Measurements from ENCODE around the gene PPM1H.

DNA sequence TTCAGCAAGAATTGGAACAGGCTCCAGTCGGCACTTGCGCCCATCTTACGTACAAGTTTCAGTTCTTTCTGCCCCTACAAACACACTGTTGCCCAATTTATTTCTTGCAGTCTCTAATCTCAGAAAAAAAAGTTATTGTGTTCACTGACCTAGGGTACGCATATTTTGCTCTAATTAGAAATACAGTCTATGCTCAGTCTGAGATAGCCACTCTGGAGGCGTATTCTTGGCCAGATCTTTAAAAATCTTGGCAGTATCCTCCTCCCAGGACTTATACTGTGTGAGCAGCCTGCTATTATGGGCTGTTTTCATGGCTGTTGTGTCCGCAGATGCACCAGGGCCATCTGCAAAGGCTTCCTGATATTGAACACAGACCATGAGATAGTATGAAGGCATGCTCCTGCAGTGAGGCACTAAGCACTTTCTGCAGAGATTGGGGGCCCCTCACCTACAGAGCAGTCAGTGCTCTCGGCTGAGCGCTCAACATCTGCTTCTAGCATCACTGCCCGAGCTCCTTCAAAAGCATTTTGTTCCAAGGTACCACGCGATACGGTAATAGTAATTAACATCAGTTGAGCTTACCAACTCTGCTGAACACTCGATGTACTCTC lies 57.9 kb downstream of the PPM1H start:
- TF ChIP-seq CTCF (conservative IDR thresholded peaks at IDR 0.05; ENCODE audit: low read depth, low read length) (no peak), EZH2phosphoT487 (IDR thresholded peaks at IDR 0.05; ENCODE audit: borderline replicate concordance, low read length) (no peak)
